HEK293 (cell line): ENCODE measurements around the gene DCTN1.

ENCODE experiments used
- CTCF ChIA-PET: fragments of 350-600 bp; formaldehyde crosslinking; extraction: SDS; loops from one replicate; lab custom pipeline; 2021; ENCODE audit warnings: antibody characterized with exemption; lab: Yijun Ruan, JAX
- POLR2A ChIA-PET: fragments of 300-600 bp; formaldehyde crosslinking; extraction: SDS; loops from one replicate; lab custom pipeline; 2020; ENCODE audit warnings: antibody characterized with exemption, inconsistent platforms; lab: Yijun Ruan, JAX
- H3K27ac ChIP-seq: fragments of 200-500 bp; sonication (Bioruptor generic); 2 replicates; pipeline ENCODE4 v1.5.1; 2014; ENCODE audit warnings: low read depth, low read length, control low read depth, inconsistent platforms; ENCODE audit errors: extremely low read depth
- H3K36me3 ChIP-seq, 2 experiments: fragments of 200-500 bp in 1 of 2; sonication (Bioruptor generic) in 1 of 2; 1 replicate in 1 of 2; 2 replicates in 1 of 2; pipeline ENCODE4 v1.5.1; 2014 to 2017; ENCODE audit warnings: inconsistent platforms in 2 of 2, low read length in 2 of 2; ENCODE audit not compliant: control insufficient read depth in 2 of 2, insufficient read depth in 1 of 2
- H3K4me1 ChIP-seq: fragments of 200-500 bp; sonication (Bioruptor generic); 2 replicates; pipeline ENCODE4 v1.5.1; 2014; ENCODE audit warnings: mild to moderate bottlenecking, low read length, inconsistent platforms; ENCODE audit not compliant: control insufficient read depth, insufficient read depth
- H3K4me3 ChIP-seq: 2 replicates; pipeline ENCODE4 v1.5.1; 2011; ENCODE audit warnings: low read depth, mild to moderate bottlenecking, control low read depth, low read length, moderate library complexity
- H3K9me3 ChIP-seq: fragments of 200-500 bp; sonication (Bioruptor generic); 2 replicates; pipeline ENCODE4 v1.5.1; 2014; ENCODE audit warnings: low read depth, low read length, inconsistent platforms; ENCODE audit not compliant: control insufficient read depth, insufficient read depth
- BCL11B ChIP-seq: fragments of 450-650 bp; formaldehyde crosslinking; IDR thresholded peaks from 2 replicates; pipeline ENCODE4 v1.5.1; 2016; ENCODE audit warnings: low read depth, missing biosample characterization, missing genetic modification characterization
- GLIS1 ChIP-seq: fragments of 450-650 bp; formaldehyde crosslinking; IDR thresholded peaks from 2 replicates; pipeline ENCODE4 v1.5.1; 2016; ENCODE audit warnings: missing biosample characterization, missing genetic modification characterization
- GLIS2 ChIP-seq: fragments of 450-650 bp; formaldehyde crosslinking; IDR thresholded peaks from 2 replicates; pipeline ENCODE4 v1.5.1; 2016; ENCODE audit warnings: missing biosample characterization, missing genetic modification characterization
- HOXC10 ChIP-seq: sonication (generic); formaldehyde crosslinking; IDR thresholded peaks from 2 replicates; pipeline ENCODE4 v1.8.1; 2023; ENCODE audit warnings: mild to moderate bottlenecking, missing genetic modification reagents
- IKZF3 ChIP-seq: fragments of 450-650 bp; IDR thresholded peaks from 2 replicates; pipeline ENCODE4 v1.5.0; 2018; ENCODE audit warnings: missing biosample characterization, mild to moderate bottlenecking, missing genetic modification characterization, moderate library complexity
- KLF17 ChIP-seq: fragments of 450-650 bp; formaldehyde crosslinking; IDR thresholded peaks from 2 replicates; pipeline ENCODE4 v1.5.1; 2016; ENCODE audit warnings: missing biosample characterization, missing genetic modification characterization
- MYNN ChIP-seq: fragments of 450-650 bp; formaldehyde crosslinking; IDR thresholded peaks from 2 replicates; pipeline ENCODE4 v1.5.1; 2016; ENCODE audit warnings: missing biosample characterization, missing genetic modification characterization, borderline replicate concordance
- SCRT1 ChIP-seq: fragments of 450-650 bp; formaldehyde crosslinking; IDR thresholded peaks from 2 replicates; pipeline ENCODE4 v1.5.1; 2016; ENCODE audit warnings: missing biosample characterization, missing genetic modification characterization, borderline replicate concordance
- WT1 ChIP-seq: fragments of 450-650 bp; formaldehyde crosslinking; IDR thresholded peaks from 2 replicates; pipeline ENCODE4 v1.5.1; 2016; ENCODE audit warnings: missing biosample characterization, missing genetic modification characterization
- ZBTB17 ChIP-seq: fragments of 450-650 bp; formaldehyde crosslinking; IDR thresholded peaks from 2 replicates; pipeline ENCODE4 v1.5.1; 2016; ENCODE audit warnings: missing biosample characterization, missing genetic modification characterization
- ZFP3 ChIP-seq: fragments of 450-650 bp; formaldehyde crosslinking; IDR thresholded peaks from 2 replicates; pipeline ENCODE4 v1.5.1; 2016; ENCODE audit warnings: low read depth, missing biosample characterization, missing genetic modification characterization
- ZNF155 ChIP-seq: fragments of 450-650 bp; formaldehyde crosslinking; IDR thresholded peaks from 2 replicates; pipeline ENCODE4 v1.5.1; 2016; ENCODE audit warnings: missing biosample characterization, missing genetic modification characterization
- ZNF184 ChIP-seq: fragments of 450-650 bp; IDR thresholded peaks from 2 replicates; pipeline ENCODE4 v1.5.1; 2018; ENCODE audit warnings: missing biosample characterization, mild to moderate bottlenecking, missing genetic modification characterization
- ZNF2 ChIP-seq: fragments of 450-650 bp; formaldehyde crosslinking; IDR thresholded peaks from 2 replicates; pipeline ENCODE4 v1.5.1; 2016; ENCODE audit warnings: missing biosample characterization, missing genetic modification characterization
- ZNF274 ChIP-seq, 2 experiments: fragments of 200-500 bp in 1 of 2; fragments of 450-650 bp in 1 of 2; sonication (Bioruptor generic) in 1 of 2; formaldehyde crosslinking in 1 of 2; IDR thresholded peaks; 2 replicates each; pipeline versions ENCODE4 v1.5.1 to v1.6.1; 2014 to 2016; ENCODE audit warnings: borderline replicate concordance in 1 of 2, inconsistent platforms in 1 of 2, low read length in 1 of 2, missing biosample characterization in 1 of 2, missing genetic modification characterization in 1 of 2
- ZNF561 ChIP-seq: fragments of 450-650 bp; IDR thresholded peaks from 2 replicates; pipeline ENCODE4 v1.5.1; 2018; ENCODE audit warnings: missing biosample characterization, missing genetic modification characterization, borderline replicate concordance
- ZNF600 ChIP-seq: fragments of 450-650 bp; formaldehyde crosslinking; IDR thresholded peaks from 2 replicates; pipeline ENCODE4 v1.5.1; 2016; ENCODE audit warnings: missing biosample characterization, missing genetic modification characterization
- ZNF670 ChIP-seq: fragments of 450-650 bp; formaldehyde crosslinking; IDR thresholded peaks from 2 replicates; pipeline ENCODE4 v1.5.1; 2016; ENCODE audit warnings: missing biosample characterization, missing genetic modification characterization, low read depth
- ZNF707 ChIP-seq: fragments of 450-650 bp; formaldehyde crosslinking; IDR thresholded peaks from 2 replicates; pipeline ENCODE4 v1.5.1; 2016; ENCODE audit warnings: missing biosample characterization, missing genetic modification characterization
- ZNF747 ChIP-seq: fragments of 450-650 bp; formaldehyde crosslinking; IDR thresholded peaks from 2 replicates; pipeline ENCODE4 v1.5.1; 2016; ENCODE audit warnings: missing biosample characterization, missing genetic modification characterization
- ZNF777 ChIP-seq: fragments of 450-650 bp; formaldehyde crosslinking; IDR thresholded peaks from 2 replicates; pipeline ENCODE4 v1.5.1; 2017; ENCODE audit warnings: missing biosample characterization, missing genetic modification characterization, borderline replicate concordance
- ZNF785 ChIP-seq: fragments of 450-650 bp; formaldehyde crosslinking; IDR thresholded peaks from 2 replicates; pipeline ENCODE4 v1.5.1; 2016; ENCODE audit warnings: missing biosample characterization, missing genetic modification characterization
- ZNF843 ChIP-seq: fragments of 450-650 bp; formaldehyde crosslinking; IDR thresholded peaks from 2 replicates; pipeline ENCODE4 v1.5.1; 2016; ENCODE audit warnings: missing biosample characterization, missing genetic modification characterization
- ZXDB ChIP-seq: fragments of 450-650 bp; formaldehyde crosslinking; IDR thresholded peaks from 2 replicates; pipeline ENCODE4 v1.5.1; 2016; ENCODE audit warnings: missing biosample characterization, missing genetic modification characterization
- TF ChIP-seq, protein P1 (sequence below): fragments of 450-650 bp; formaldehyde crosslinking; IDR thresholded peaks from 2 replicates; pipeline ENCODE4 v1.5.1; 2016; ENCODE audit warnings: missing biosample characterization, missing genetic modification characterization, borderline replicate concordance
- TF ChIP-seq, protein P2 (sequence below): fragments of 450-650 bp; formaldehyde crosslinking; IDR thresholded peaks from 2 replicates; pipeline ENCODE4 v1.5.1; 2016; ENCODE audit warnings: missing biosample characterization, missing genetic modification characterization
- TF ChIP-seq, protein P3 (sequence below): fragments of 450-650 bp; formaldehyde crosslinking; IDR thresholded peaks from 2 replicates; pipeline ENCODE4 v1.5.1; 2016; ENCODE audit warnings: missing biosample characterization, missing genetic modification characterization
- TF ChIP-seq, protein P4 (sequence below): fragments of 450-650 bp; formaldehyde crosslinking; IDR thresholded peaks from 2 replicates; pipeline ENCODE4 v1.5.1; 2016; ENCODE audit warnings: missing biosample characterization, missing genetic modification characterization

Gene DCTN1

GRCh38 chr2:74314107-74314506, 66.0 kb downstream of the DCTN1 start:
- POLR2A ChIA-PET = no interaction called here
- CTCF ChIA-PET = interaction anchor here (2.9 kb wide), 1 partner anchor 21 kb away, joined by 22 read pairs; no protein-coding TSS in a partner anchor
- Histone ChIP-seq H3K4me1 (no peaks in the 10 kb centered on the region), H3K4me3 (no peak overlapping the region), H3K27ac (no peak overlapping the region), H3K9me3 (no peaks in the 10 kb centered on the region), H3K36me3 (no peaks in the 10 kb centered on the region)
- no peak for TF ChIP-seq HOXC10 (CRISPR knock-in tag)
- TF ChIP-seq ZNF184 (tag by site-specific recombination) = no peak
- TF ChIP-seq ZNF707 (tag by site-specific recombination) = no peak
- no peak for TF ChIP-seq ZNF785 (tag by site-specific recombination)
- no peak for TF ChIP-seq ZNF777 (tag by site-specific recombination)
- no peak for TF ChIP-seq MYNN (tag by site-specific recombination)
- TF ChIP-seq, protein P1, sequence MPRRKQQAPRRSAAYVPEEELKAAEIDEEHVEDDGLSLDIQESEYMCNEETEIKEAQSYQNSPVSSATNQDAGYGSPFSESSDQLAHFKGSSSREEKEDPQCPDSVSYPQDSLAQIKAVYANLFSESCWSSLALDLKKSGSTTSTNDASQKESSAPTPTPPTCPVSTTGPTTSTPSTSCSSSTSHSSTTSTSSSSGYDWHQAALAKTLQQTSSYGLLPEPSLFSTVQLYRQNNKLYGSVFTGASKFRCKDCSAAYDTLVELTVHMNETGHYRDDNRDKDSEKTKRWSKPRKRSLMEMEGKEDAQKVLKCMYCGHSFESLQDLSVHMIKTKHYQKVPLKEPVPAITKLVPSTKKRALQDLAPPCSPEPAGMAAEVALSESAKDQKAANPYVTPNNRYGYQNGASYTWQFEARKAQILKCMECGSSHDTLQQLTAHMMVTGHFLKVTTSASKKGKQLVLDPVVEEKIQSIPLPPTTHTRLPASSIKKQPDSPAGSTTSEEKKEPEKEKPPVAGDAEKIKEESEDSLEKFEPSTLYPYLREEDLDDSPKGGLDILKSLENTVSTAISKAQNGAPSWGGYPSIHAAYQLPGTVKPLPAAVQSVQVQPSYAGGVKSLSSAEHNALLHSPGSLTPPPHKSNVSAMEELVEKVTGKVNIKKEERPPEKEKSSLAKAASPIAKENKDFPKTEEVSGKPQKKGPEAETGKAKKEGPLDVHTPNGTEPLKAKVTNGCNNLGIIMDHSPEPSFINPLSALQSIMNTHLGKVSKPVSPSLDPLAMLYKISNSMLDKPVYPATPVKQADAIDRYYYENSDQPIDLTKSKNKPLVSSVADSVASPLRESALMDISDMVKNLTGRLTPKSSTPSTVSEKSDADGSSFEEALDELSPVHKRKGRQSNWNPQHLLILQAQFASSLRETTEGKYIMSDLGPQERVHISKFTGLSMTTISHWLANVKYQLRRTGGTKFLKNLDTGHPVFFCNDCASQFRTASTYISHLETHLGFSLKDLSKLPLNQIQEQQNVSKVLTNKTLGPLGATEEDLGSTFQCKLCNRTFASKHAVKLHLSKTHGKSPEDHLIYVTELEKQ (tag by site-specific recombination) = no peak
- no peak for TF ChIP-seq KLF17 (tag by site-specific recombination)
- no peak for TF ChIP-seq ZNF274 (IDR thresholded peaks at IDR 0.05; ENCODE audit: low read length)
- no peak for TF ChIP-seq ZNF274 (tag by site-specific recombination; IDR thresholded peaks at IDR 0.05; ENCODE audit: borderline replicate concordance)
- TF ChIP-seq WT1 (tag by site-specific recombination) = no peak
- TF ChIP-seq ZNF155 (tag by site-specific recombination) = no peak
- TF ChIP-seq ZNF600 (tag by site-specific recombination) = no peak
- TF ChIP-seq ZNF843 (tag by site-specific recombination) = no peak
- TF ChIP-seq GLIS2 (tag by site-specific recombination) = no peak
- no peak for TF ChIP-seq ZNF561
- no peak for TF ChIP-seq ZXDB (tag by site-specific recombination)
- TF ChIP-seq IKZF3 (tag by site-specific recombination) = no peak
- TF ChIP-seq, protein P2, sequence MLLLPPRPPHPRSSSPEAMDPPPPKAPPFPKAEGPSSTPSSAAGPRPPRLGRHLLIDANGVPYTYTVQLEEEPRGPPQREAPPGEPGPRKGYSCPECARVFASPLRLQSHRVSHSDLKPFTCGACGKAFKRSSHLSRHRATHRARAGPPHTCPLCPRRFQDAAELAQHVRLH (tag by site-specific recombination) = no peak
- TF ChIP-seq ZNF747 (tag by site-specific recombination) = no peak
- no peak for TF ChIP-seq ZBTB17

GRCh38 chr2:74313497-74313896, 66.6 kb downstream of the DCTN1 start:
- Histone ChIP-seq H3K4me3 (no peak overlapping the region), H3K9me3 (no peaks in the 10 kb centered on the region), H3K4me1 (no peaks in the 10 kb centered on the region), H3K36me3 (no peaks in the 10 kb centered on the region), H3K27ac (no peak overlapping the region)
- ChIA-PET POLR2A (no interaction called here), CTCF (interaction anchor here (0.6 to 2.9 kb wide), 3 partner anchors 11 to 171 kb away, joined by 3 to 22 read pairs (median 3); no protein-coding TSS in a partner anchor)
- TF ChIP-seq BCL11B (tag by site-specific recombination) (no peak), ZNF670 (tag by site-specific recombination) (no peak), ZFP3 (no peak), ZNF2 (tag by site-specific recombination) (no peak), SCRT1 (tag by site-specific recombination) (no peak), GLIS1 (tag by site-specific recombination) (no peak)
- TF ChIP-seq, protein P3, sequence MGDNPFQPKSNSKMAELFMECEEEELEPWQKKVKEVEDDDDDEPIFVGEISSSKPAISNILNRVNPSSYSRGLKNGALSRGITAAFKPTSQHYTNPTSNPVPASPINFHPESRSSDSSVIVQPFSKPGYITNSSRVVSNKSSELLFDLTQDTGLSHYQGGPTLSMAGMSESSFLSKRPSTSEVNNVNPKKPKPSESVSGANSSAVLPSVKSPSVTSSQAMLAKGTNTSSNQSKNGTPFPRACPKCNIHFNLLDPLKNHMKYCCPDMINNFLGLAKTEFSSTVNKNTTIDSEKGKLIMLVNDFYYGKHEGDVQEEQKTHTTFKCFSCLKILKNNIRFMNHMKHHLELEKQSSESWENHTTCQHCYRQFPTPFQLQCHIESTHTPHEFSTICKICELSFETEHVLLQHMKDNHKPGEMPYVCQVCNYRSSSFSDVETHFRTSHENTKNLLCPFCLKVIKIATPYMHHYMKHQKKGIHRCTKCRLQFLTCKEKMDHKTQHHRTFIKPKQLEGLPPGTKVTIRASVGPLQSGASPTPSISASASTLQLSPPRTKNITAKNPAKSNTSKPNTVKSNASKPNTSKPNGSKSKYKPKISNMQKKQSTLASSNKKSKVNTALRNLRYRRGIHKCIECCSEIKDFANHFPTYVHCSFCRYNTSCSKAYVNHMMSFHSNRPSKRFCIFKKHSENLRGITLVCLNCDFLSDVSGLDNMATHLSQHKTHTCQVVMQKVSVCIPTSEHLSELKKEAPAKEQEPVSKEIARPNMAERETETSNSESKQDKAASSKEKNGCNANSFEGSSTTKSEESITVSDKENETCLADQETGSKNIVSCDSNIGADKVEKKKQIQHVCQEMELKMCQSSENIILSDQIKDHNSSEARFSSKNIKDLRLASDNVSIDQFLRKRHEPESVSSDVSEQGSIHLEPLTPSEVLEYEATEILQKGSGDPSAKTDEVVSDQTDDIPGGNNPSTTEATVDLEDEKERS (tag by site-specific recombination) = no peak
- TF ChIP-seq, protein P4, sequence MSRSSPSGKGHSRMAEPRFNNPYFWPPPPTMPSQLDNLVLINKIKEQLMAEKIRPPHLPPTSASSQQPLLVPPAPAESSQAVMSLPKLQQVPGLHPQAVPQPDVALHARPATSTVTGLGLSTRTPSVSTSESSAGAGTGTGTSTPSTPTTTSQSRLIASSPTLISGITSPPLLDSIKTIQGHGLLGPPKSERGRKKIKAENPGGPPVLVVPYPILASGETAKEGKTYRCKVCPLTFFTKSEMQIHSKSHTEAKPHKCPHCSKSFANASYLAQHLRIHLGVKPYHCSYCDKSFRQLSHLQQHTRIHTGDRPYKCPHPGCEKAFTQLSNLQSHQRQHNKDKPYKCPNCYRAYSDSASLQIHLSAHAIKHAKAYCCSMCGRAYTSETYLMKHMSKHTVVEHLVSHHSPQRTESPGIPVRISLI = no peak
